ENCODE data around the gene PLEKHA7. TPM values are rescaled to one million over a fixed set of nuclear protein-coding genes. Genes with fewer than 3 reads are reported as not detected.

Gene PLEKHA7
- total and polyA plus RNA-seq, 2 of the 8 experiments (the other 6 are each of a cell fraction or from before 2014, with no cell fraction given), result 11.4 to 25.6 TPM

GRCh38 chr11:16900491-16900890, 113.7 kb downstream of the PLEKHA7 start:
- ChIA-PET CTCF (ENCODE audit: partially characterized antibody) (interaction anchor here (0.9 to 1.6 kb wide), 3 partner anchors 19 to 136 kb away, joined by 3 to 4 read pairs (median 3); no protein-coding TSS in a partner anchor), POLR2A (ENCODE audit: partially characterized antibody) (interaction anchor here (1.1 to 1.6 kb wide), 2 partner anchors 12 to 39 kb away, joined by 4 read pairs; no protein-coding TSS in a partner anchor)
- H3K79me2 ChIP-seq (ENCODE audit: control insufficient read depth in 1 of 2, insufficient read depth in 2 of 2, low read length in 2 of 2), result peaks cover 0 to 9% of the 10 kb centered on the region in 2 experiments; a peak in 2 of 4 replicates
- no peak overlapping the region for H4K8ac ChIP-seq (ENCODE audit: extremely low read depth, insufficient read depth, low read length)
- peaks cover 3 to 27% (median 17%) of the 10 kb centered on the region in 4 experiments; a peak in 5 of 7 replicates for H3K4me1 ChIP-seq (replicated peaks in 1 of 4; ENCODE audit: control insufficient read depth in 3 of 4, insufficient read depth in 4 of 4, low read length in 3 of 4)
- H4K20me1 ChIP-seq (replicated peaks in 1 of 2; ENCODE audit: control insufficient read depth in 1 of 2, insufficient read depth in 2 of 2, low read length in 2 of 2), result no peaks in the 10 kb centered on the region
- no peak overlapping the region for H2BK12ac ChIP-seq (ENCODE audit: low read depth, low read length)
- no peak overlapping the region for H3K56ac ChIP-seq (replicated peaks; ENCODE audit: insufficient read length, low read depth, low read length)
- no peak overlapping the region for H2BK5ac ChIP-seq (ENCODE audit: low read depth, low read length)
- H4K5ac ChIP-seq (ENCODE audit: insufficient read length, low read depth, low read length), result no peak overlapping the region
- no peak overlapping the region for H3K4me3 ChIP-seq (ENCODE audit: extremely low read depth in 1 of 4, insufficient read depth in 2 of 4, low read depth in 3 of 4, low read length in 4 of 4)
- H2AK5ac ChIP-seq (ENCODE audit: low read depth, low read length), result no peak overlapping the region
- H3K79me1 ChIP-seq (ENCODE audit: low read depth, low read length), result no peaks in the 10 kb centered on the region
- H3K23ac ChIP-seq (ENCODE audit: insufficient read length), result no peak overlapping the region
- no peak overlapping the region for H3K14ac ChIP-seq (ENCODE audit: insufficient read length)
- no peak overlapping the region for H3K4ac ChIP-seq (replicated peaks; ENCODE audit: insufficient read length, low read depth, low read length)
- H3K9ac ChIP-seq (replicated peaks in 1 of 4; ENCODE audit: extremely low read depth in 1 of 4, low read depth in 3 of 4, low read length in 3 of 4), result no peak overlapping the region
- no peaks in the 10 kb centered on the region; the same call in 1 of the 2 replicates for H3K23me2 ChIP-seq (ENCODE audit: low read depth, low read length)
- H2AFZ ChIP-seq (ENCODE audit: low read length), result no peak overlapping the region
- no peak overlapping the region for H4K91ac ChIP-seq (replicated peaks; ENCODE audit: insufficient read length, low read length)
- DNase-seq (ENCODE audit: low read depth in 1 of 2, low spot score in 2 of 2) (no peak), FAIRE-seq (no peak)
- H3K9me3 ChIP-seq (ENCODE audit: insufficient read depth in 2 of 2, low read depth in 1 of 2, low read length in 1 of 2), result no peaks in the 10 kb centered on the region
- no peak overlapping the region for H2BK120ac ChIP-seq (replicated peaks; ENCODE audit: low read depth, low read length)
- no peak overlapping the region for H2BK20ac ChIP-seq (ENCODE audit: low read length)
- no peak overlapping the region for H2BK15ac ChIP-seq (ENCODE audit: low read length)
- no peak overlapping the region for H3K27ac ChIP-seq (ENCODE audit: low read depth, low read length)
- H3K27me3 ChIP-seq (replicated peaks in 1 of 4; ENCODE audit: control insufficient read depth in 3 of 4, extremely low read depth in 1 of 4, insufficient read depth in 3 of 4, low read length in 3 of 4), result no peaks in the 10 kb centered on the region; a peak in 1 of 7 replicates
- H3K18ac ChIP-seq (ENCODE audit: extremely low read depth, low read length), result no peak overlapping the region
- no peak overlapping the region for H3K4me2 ChIP-seq (ENCODE audit: insufficient read depth in 1 of 2, low read depth in 2 of 2, low read length in 2 of 2)
- no peaks in the 10 kb centered on the region for H3K36me3 ChIP-seq (ENCODE audit: control insufficient read depth in 2 of 4, insufficient read depth in 4 of 4, low read length in 3 of 4)
- TF ChIP-seq RAD21 (IDR thresholded peaks at IDR 0.05 in 1 of 2, conservative IDR thresholded peaks at IDR 0.05 in 1 of 2; ENCODE audit: low read depth in 2 of 2, low read length in 2 of 2) (no peak), EP300 (IDR thresholded peaks at IDR 0.05; ENCODE audit: borderline replicate concordance in 1 of 2, low read depth in 2 of 2, low read length in 2 of 2) (no peak), SRF (IDR thresholded peaks at IDR 0.05; ENCODE audit: low read depth, low read length) (no peak), HDAC2 (IDR thresholded peaks at IDR 0.05; ENCODE audit: borderline replicate concordance in 1 of 2, low read depth in 2 of 2, low read length in 2 of 2) (no peak), PHF8 (conservative IDR thresholded peaks at IDR 0.05; ENCODE audit: low read depth, low read length) (no peak), ASH2L (IDR thresholded peaks at IDR 0.05; ENCODE audit: low read length) (no peak), POU5F1 (IDR thresholded peaks at IDR 0.05; ENCODE audit: low read depth, low read length) (no peak), CHD1 (IDR thresholded peaks at IDR 0.05; ENCODE audit: low read depth, low read length) (no peak), CBX5 (IDR thresholded peaks at IDR 0.05; ENCODE audit: low read depth, low read length) (no peak), E2F6 (IDR thresholded peaks at IDR 0.05) (no peak), SIRT6 (IDR thresholded peaks at IDR 0.05; ENCODE audit: low read length) (no peak), NANOG (IDR thresholded peaks at IDR 0.05; ENCODE audit: insufficient read depth, low read depth, low read length, poor library complexity, severe bottlenecking) (no peak), TCF12 (IDR thresholded peaks at IDR 0.05; ENCODE audit: low read depth, low read length) (no peak), TAF1 (IDR thresholded peaks at IDR 0.05; ENCODE audit: low read depth, low read length) (no peak)
